ENCODE data around the gene IL22RA2. TPM values are rescaled to one million over a fixed set of nuclear protein-coding genes. Genes with fewer than 3 reads are reported as not detected.

The IL22RA2 gene
- total and polyA plus RNA-seq, 9 of the 15 experiments (the other 6 are each of a cell fraction or from before 2014, with no cell fraction given): 0.03 TPM; not detected in 8

DNA sequence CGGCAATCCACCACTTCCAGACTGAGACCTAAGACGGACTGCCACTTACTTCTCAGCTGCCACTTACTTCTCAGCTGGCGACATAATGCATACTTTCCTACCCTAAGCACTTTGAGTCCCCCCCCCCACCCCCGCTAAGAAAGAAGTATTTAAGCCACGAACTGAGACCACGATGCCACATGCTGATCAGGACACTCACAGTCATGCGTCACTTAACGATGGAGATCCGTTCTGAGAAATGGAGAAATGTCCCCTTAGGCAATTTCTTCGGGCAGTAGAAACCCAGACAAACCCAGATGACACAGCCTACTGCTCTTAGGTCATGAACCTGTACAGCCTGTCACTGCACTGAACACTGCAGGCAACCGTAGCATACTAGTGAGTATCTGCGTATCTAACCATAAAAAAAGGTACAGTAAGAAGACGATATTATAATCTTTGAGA lies 45.1 kb upstream of the IL22RA2 start (continued):
- TF ChIP-seq CHD7 (IDR thresholded peaks at IDR 0.05; ENCODE audit: low read depth, low read length): no peak
- TF ChIP-seq MGA (IDR thresholded peaks at IDR 0.05): peak; percentile 62
- TF ChIP-seq, protein P1, sequence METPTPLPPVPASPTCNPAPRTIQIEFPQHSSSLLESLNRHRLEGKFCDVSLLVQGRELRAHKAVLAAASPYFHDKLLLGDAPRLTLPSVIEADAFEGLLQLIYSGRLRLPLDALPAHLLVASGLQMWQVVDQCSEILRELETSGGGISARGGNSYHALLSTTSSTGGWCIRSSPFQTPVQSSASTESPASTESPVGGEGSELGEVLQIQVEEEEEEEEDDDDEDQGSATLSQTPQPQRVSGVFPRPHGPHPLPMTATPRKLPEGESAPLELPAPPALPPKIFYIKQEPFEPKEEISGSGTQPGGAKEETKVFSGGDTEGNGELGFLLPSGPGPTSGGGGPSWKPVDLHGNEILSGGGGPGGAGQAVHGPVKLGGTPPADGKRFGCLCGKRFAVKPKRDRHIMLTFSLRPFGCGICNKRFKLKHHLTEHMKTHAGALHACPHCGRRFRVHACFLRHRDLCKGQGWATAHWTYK (CRISPR knock-in tag; IDR thresholded peaks at IDR 0.05): peak; percentile 44; the same call in 1 of the 2 replicates

Measured in K562 (cell line).